ENCODE data around the gene MRI1.

MRI1 gene

DNA sequence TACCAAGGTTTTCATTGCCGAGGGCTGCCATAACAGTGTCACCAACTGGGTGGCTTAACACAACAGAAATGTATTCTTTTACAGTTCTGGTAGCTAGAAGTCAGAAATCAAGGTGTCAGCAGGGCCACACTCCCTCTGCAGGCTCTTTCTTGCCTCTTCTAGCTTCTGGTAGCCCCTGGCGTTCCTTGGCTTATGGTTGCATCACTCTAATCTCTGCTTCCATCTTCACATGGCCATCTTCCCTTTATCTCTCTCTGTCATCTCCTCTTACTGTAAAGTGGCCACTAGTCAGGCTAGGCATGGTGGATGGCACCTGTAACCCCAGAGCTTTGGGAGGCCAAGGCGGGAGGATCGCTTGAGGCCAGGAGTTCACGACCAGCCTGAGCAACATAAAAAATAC, 38.0 kb upstream of the MRI1 start:
- Histone ChIP-seq H3K9me3 (ENCODE audit: severe bottlenecking) (no peaks in the 10 kb centered on the region), H3K27ac (no peak overlapping the region), H3K36me3 (no peaks in the 10 kb centered on the region), H3K27me3 (ENCODE audit: insufficient read depth, low read depth, severe bottlenecking) (peaks cover 19% of the 10 kb centered on the region), H3K4me3 (ENCODE audit: low read depth, low read length) (no peak overlapping the region)
- DNase-seq = no peak
- TF ChIP-seq CTCF (IDR thresholded peaks at IDR 0.05; ENCODE audit: low read depth, low read length) = no peak

GRCh38 chr19:13727798-13728197, 36.5 kb upstream of the MRI1 start:
- no peak for TF ChIP-seq CTCF (IDR thresholded peaks at IDR 0.05; ENCODE audit: low read depth, low read length)
- no peak for DNase-seq
- Histone ChIP-seq H3K4me3 (ENCODE audit: low read depth, low read length) (no peak overlapping the region), H3K9me3 (ENCODE audit: severe bottlenecking) (no peaks in the 10 kb centered on the region), H3K36me3 (no peaks in the 10 kb centered on the region), H3K27me3 (ENCODE audit: insufficient read depth, low read depth, severe bottlenecking) (peaks cover 15% of the 10 kb centered on the region), H3K27ac (no peak overlapping the region)

- no peak for TF ChIP-seq CTCF (IDR thresholded peaks at IDR 0.05; ENCODE audit: low read depth, low read length)
- H3K4me3 ChIP-seq (ENCODE audit: low read depth, low read length) = no peak overlapping the region
- no peaks in the 10 kb centered on the region for H3K9me3 ChIP-seq (ENCODE audit: severe bottlenecking)
- no peak for DNase-seq
- no peak overlapping the region for H3K27ac ChIP-seq
- peaks cover 5% of the 10 kb centered on the region for H3K27me3 ChIP-seq (ENCODE audit: insufficient read depth, low read depth, severe bottlenecking)
- H3K36me3 ChIP-seq = no peaks in the 10 kb centered on the region
Observed at GRCh38 chr19:13729859-13730258, 34.5 kb upstream of the MRI1 start.

DNA sequence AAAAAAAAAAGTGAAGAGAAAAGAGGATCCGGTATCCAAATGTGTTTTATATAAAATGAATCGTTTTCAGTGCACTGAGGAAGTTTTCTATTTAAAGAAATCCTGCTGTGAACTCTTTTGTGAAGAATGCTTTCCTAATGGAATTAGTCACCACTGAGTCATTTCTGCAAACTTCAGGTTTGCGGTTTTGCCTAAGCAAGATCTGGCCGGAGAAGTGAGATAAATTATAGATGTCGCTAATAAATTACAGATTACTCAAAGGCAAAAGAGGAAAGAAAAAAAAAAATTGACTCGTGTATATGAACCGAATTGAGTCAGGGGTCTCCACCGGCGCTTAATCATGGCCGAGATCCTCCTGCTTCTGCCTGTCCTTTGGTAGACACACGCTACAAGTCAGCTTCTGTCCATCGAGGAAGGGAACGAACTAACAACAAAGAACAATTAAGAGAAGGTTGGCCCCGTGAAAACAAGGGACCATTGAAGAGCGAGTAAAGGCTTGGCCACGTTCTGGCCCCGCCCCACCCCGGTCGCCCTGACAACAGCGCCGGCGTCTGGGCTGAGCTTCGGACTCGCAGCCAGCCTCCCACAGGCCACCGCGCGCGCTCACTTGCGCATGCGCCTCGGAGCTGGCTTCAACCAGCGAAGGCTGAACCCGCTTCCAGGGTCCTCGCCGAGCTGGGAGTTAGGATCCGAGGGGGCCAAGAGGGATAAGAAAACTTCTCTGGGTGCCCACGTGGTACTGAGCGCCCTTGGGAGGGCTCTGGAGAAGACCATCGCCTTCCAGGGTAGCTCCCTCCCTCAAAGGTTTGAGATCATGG, 33.0 kb upstream of the MRI1 start:
- Histone ChIP-seq H3K4me3 (ENCODE audit: low read depth, low read length) (peak overlapping the region; percentile 66), H3K9me3 (ENCODE audit: severe bottlenecking) (no peaks in the 10 kb centered on the region), H3K27ac (peak overlapping the region; percentile 77), H3K36me3 (no peaks in the 10 kb centered on the region), H3K27me3 (ENCODE audit: insufficient read depth, low read depth, severe bottlenecking) (no peaks in the 10 kb centered on the region)
- DNase-seq = peak; percentile 93
- no peak for TF ChIP-seq CTCF (IDR thresholded peaks at IDR 0.05; ENCODE audit: low read depth, low read length)

- no peak for DNase-seq
- no peaks in the 10 kb centered on the region for H3K36me3 ChIP-seq
- H3K4me3 ChIP-seq (ENCODE audit: low read depth, low read length) = peak overlapping the region; percentile 66; the same call in 1 of the 2 replicates
- H3K27me3 ChIP-seq (ENCODE audit: insufficient read depth, low read depth, severe bottlenecking) = no peaks in the 10 kb centered on the region
- TF ChIP-seq CTCF (IDR thresholded peaks at IDR 0.05; ENCODE audit: low read depth, low read length) = no peak
- H3K9me3 ChIP-seq (ENCODE audit: severe bottlenecking) = no peaks in the 10 kb centered on the region
- H3K27ac ChIP-seq = no peak overlapping the region
Observed at GRCh38 chr19:13732337-13732736, 32.0 kb upstream of the MRI1 start.

GRCh38 chr19:13734751-13735150, 29.6 kb upstream of the MRI1 start:
- TF ChIP-seq CTCF (IDR thresholded peaks at IDR 0.05; ENCODE audit: low read depth, low read length) = no peak
- H3K4me3 ChIP-seq (ENCODE audit: low read depth, low read length) = no peak overlapping the region
- H3K27me3 ChIP-seq (ENCODE audit: insufficient read depth, low read depth, severe bottlenecking) = no peaks in the 10 kb centered on the region
- H3K27ac ChIP-seq = no peak overlapping the region
- DNase-seq = no peak
- no peaks in the 10 kb centered on the region for H3K9me3 ChIP-seq (ENCODE audit: severe bottlenecking)
- peaks cover 3% of the 10 kb centered on the region for H3K36me3 ChIP-seq
